BLaER1 (cell line): Measurements from ENCODE around the gene SLC5A10.

Experiments
- H3K27ac ChIP-seq: shearing (Covaris generic); formaldehyde crosslinking; 2 replicates; pipeline ENCODE4 v1.8.1; 2022
- H3K27me3 ChIP-seq: shearing (Covaris generic); formaldehyde crosslinking; 2 replicates; pipeline ENCODE4 v1.8.1; 2022
- H3K36me3 ChIP-seq: shearing (Covaris generic); formaldehyde crosslinking; 2 replicates; pipeline ENCODE4 v1.8.1; 2022
- H3K4me1 ChIP-seq: shearing (Covaris generic); formaldehyde crosslinking; 2 replicates; pipeline ENCODE4 v1.8.1; 2022
- H3K4me2 ChIP-seq: shearing (Covaris generic); formaldehyde crosslinking; 2 replicates; pipeline ENCODE4 v1.8.1; 2022
- H3K4me3 ChIP-seq: shearing (Covaris generic); formaldehyde crosslinking; 2 replicates; pipeline ENCODE4 v1.8.1; 2022
- H3K9ac ChIP-seq: shearing (Covaris generic); formaldehyde crosslinking; 2 replicates; pipeline ENCODE4 v1.8.1; 2022
- H3K9me3 ChIP-seq: shearing (Covaris generic); formaldehyde crosslinking; 2 replicates; pipeline ENCODE4 v1.8.1; 2022
- H4K20me1 ChIP-seq: shearing (Covaris generic); formaldehyde crosslinking; 2 replicates; pipeline ENCODE4 v1.8.1; 2022
- Cebpa-rat ChIP-seq: shearing (Covaris generic); IDR thresholded peaks from 2 replicates; pipeline ENCODE4 v1.8.1; 2022

SLC5A10 gene

GRCh38 chr17:19005789-19006430 is 53.9 kb downstream of the SLC5A10 start:
- Histone ChIP-seq H3K4me3 (no peak overlapping the region), H4K20me1 (peaks cover 29% of the 10 kb centered on the region), H3K27me3 (peaks cover 58% of the 10 kb centered on the region), H3K9me3 (peaks cover 9% of the 10 kb centered on the region), H3K27ac (no peak overlapping the region), H3K4me2 (peak overlapping the region; percentile 97; the same call in 1 of the 2 replicates), H3K36me3 (no peaks in the 10 kb centered on the region), H3K4me1 (peaks cover 47% of the 10 kb centered on the region), H3K9ac (no peak overlapping the region)
- TF ChIP-seq Cebpa-rat, result no peak

- H3K36me3 ChIP-seq, result no peaks in the 10 kb centered on the region
- TF ChIP-seq Cebpa-rat, result no peak
- H4K20me1 ChIP-seq, result peaks cover 29% of the 10 kb centered on the region
- H3K4me2 ChIP-seq, result no peak overlapping the region
- H3K4me3 ChIP-seq, result no peak overlapping the region
- H3K4me1 ChIP-seq, result peaks cover 45% of the 10 kb centered on the region
- H3K9me3 ChIP-seq, result peaks cover 9% of the 10 kb centered on the region
- H3K27me3 ChIP-seq, result peaks cover 50% of the 10 kb centered on the region
- H3K27ac ChIP-seq, result no peak overlapping the region
- no peak overlapping the region for H3K9ac ChIP-seq
Observed at GRCh38 chr17:19006698-19007097, 54.7 kb downstream of the SLC5A10 start.

- Histone ChIP-seq H3K9ac (no peak overlapping the region), H3K27me3 (peaks cover 17% of the 10 kb centered on the region), H3K4me1 (peaks cover 17% of the 10 kb centered on the region), H3K4me3 (no peak overlapping the region), H3K27ac (no peak overlapping the region), H4K20me1 (peaks cover 4% of the 10 kb centered on the region; the same call in 1 of the 2 replicates), H3K4me2 (no peak overlapping the region), H3K9me3 (peaks cover 9% of the 10 kb centered on the region), H3K36me3 (no peaks in the 10 kb centered on the region)
- TF ChIP-seq Cebpa-rat, result no peak
Observed at GRCh38 chr17:19009970-19010369, 58.0 kb downstream of the SLC5A10 start.

- no peak overlapping the region for H3K4me3 ChIP-seq
- H3K9me3 ChIP-seq, result peaks cover 9% of the 10 kb centered on the region
- 0 out of 2 replicates have a peak overlapping the region, but pooled peaks have one; percentile 9 for H3K4me2 ChIP-seq
- H3K4me1 ChIP-seq, result peaks cover 9% of the 10 kb centered on the region; the same call in 1 of the 2 replicates
- no peaks in the 10 kb centered on the region for H4K20me1 ChIP-seq
- no peak for TF ChIP-seq Cebpa-rat
- no peak overlapping the region for H3K9ac ChIP-seq
- no peak overlapping the region for H3K27ac ChIP-seq
- peaks cover 8% of the 10 kb centered on the region for H3K27me3 ChIP-seq
- no peaks in the 10 kb centered on the region for H3K36me3 ChIP-seq
Observed at GRCh38 chr17:19010729-19011505, 59.0 kb downstream of the SLC5A10 start.

- H3K36me3 ChIP-seq, result no peaks in the 10 kb centered on the region
- no peaks in the 10 kb centered on the region for H4K20me1 ChIP-seq
- H3K4me3 ChIP-seq, result no peak overlapping the region
- H3K27me3 ChIP-seq, result peaks cover 5% of the 10 kb centered on the region; the same call in 1 of the 2 replicates
- no peak overlapping the region for H3K9ac ChIP-seq
- no peak overlapping the region for H3K27ac ChIP-seq
- TF ChIP-seq Cebpa-rat, result no peak
- H3K4me2 ChIP-seq, result no peak overlapping the region
- peaks cover 9% of the 10 kb centered on the region; the same call in 1 of the 2 replicates for H3K4me1 ChIP-seq
- peaks cover 4% of the 10 kb centered on the region for H3K9me3 ChIP-seq
Observed at GRCh38 chr17:19011581-19011980, 59.6 kb downstream of the SLC5A10 start.

- H3K4me1 ChIP-seq, result peaks cover 9% of the 10 kb centered on the region; the same call in 1 of the 2 replicates
- H3K9me3 ChIP-seq, result no peaks in the 10 kb centered on the region
- no peak overlapping the region for H3K4me2 ChIP-seq
- no peaks in the 10 kb centered on the region for H4K20me1 ChIP-seq
- H3K36me3 ChIP-seq, result no peaks in the 10 kb centered on the region
- no peaks in the 10 kb centered on the region for H3K27me3 ChIP-seq
- no peak overlapping the region for H3K27ac ChIP-seq
- no peak for TF ChIP-seq Cebpa-rat
- no peak overlapping the region for H3K4me3 ChIP-seq
- H3K9ac ChIP-seq, result no peak overlapping the region
Observed at GRCh38 chr17:19012171-19013080, 60.5 kb downstream of the SLC5A10 start.

- no peaks in the 10 kb centered on the region for H3K36me3 ChIP-seq
- no peak overlapping the region for H3K27ac ChIP-seq
- no peak overlapping the region for H3K4me2 ChIP-seq
- TF ChIP-seq Cebpa-rat, result no peak
- peaks cover 1% of the 10 kb centered on the region for H4K20me1 ChIP-seq
- no peak overlapping the region for H3K4me3 ChIP-seq
- no peaks in the 10 kb centered on the region for H3K9me3 ChIP-seq
- H3K4me1 ChIP-seq, result peaks cover 9% of the 10 kb centered on the region; the same call in 1 of the 2 replicates
- no peak overlapping the region for H3K9ac ChIP-seq
- H3K27me3 ChIP-seq, result no peaks in the 10 kb centered on the region
Observed at GRCh38 chr17:19013226-19013625, 61.3 kb downstream of the SLC5A10 start.

- no peaks in the 10 kb centered on the region for H3K27me3 ChIP-seq
- no peaks in the 10 kb centered on the region for H3K36me3 ChIP-seq
- H3K4me1 ChIP-seq, result peaks cover 9% of the 10 kb centered on the region; the same call in 1 of the 2 replicates
- no peak overlapping the region for H3K27ac ChIP-seq
- no peak overlapping the region for H3K9ac ChIP-seq
- no peak overlapping the region for H3K4me2 ChIP-seq
- H3K4me3 ChIP-seq, result no peak overlapping the region
- no peak for TF ChIP-seq Cebpa-rat
- peaks cover 9% of the 10 kb centered on the region for H4K20me1 ChIP-seq
- no peaks in the 10 kb centered on the region for H3K9me3 ChIP-seq
Observed at GRCh38 chr17:19013806-19014627, 62.1 kb downstream of the SLC5A10 start.
